IPS-15b (cell line): Measurements from ENCODE around the gene NAGPA.

ENCODE experiments used
- H3K27me3 ChIP-seq: one replicate; pipeline ENCODE4 v1.6.1; 2013; ENCODE audit warnings: low read length; ENCODE audit not compliant: control insufficient read depth, insufficient read depth
- H3K36me3 ChIP-seq: one replicate; pipeline ENCODE4 v1.6.1; 2013; ENCODE audit warnings: low read length; ENCODE audit not compliant: control insufficient read depth, insufficient read depth
- H3K4me1 ChIP-seq: one replicate; pipeline ENCODE4 v1.6.1; 2013; ENCODE audit warnings: mild to moderate bottlenecking, low read length; ENCODE audit not compliant: control insufficient read depth, insufficient read depth
- H3K4me3 ChIP-seq: one replicate; pipeline ENCODE4 v1.5.1; 2013; ENCODE audit warnings: low read depth, low read length
- H3K9ac ChIP-seq: one replicate; pipeline ENCODE4 v1.6.1; 2013; ENCODE audit warnings: low read depth, mild to moderate bottlenecking, low read length
- H3K9me3 ChIP-seq: one replicate; pipeline ENCODE4 v1.6.1; 2013; ENCODE audit warnings: mild to moderate bottlenecking, low read length; ENCODE audit not compliant: control insufficient read depth, insufficient read depth

Gene NAGPA

GRCh38 chr16:5070431-5071186 is 36.9 kb upstream of the NAGPA start:
- Histone ChIP-seq H3K9me3 (no peaks in the 10 kb centered on the region), H3K4me1 (no peaks in the 10 kb centered on the region), H3K9ac (no peak overlapping the region), H3K36me3 (peaks cover 5% of the 10 kb centered on the region), H3K27me3 (no peaks in the 10 kb centered on the region), H3K4me3 (no peak overlapping the region)

- Histone ChIP-seq H3K27me3 (no peaks in the 10 kb centered on the region), H3K4me3 (no peak overlapping the region), H3K9ac (no peak overlapping the region), H3K36me3 (no peaks in the 10 kb centered on the region), H3K9me3 (no peaks in the 10 kb centered on the region), H3K4me1 (no peaks in the 10 kb centered on the region)
Observed at GRCh38 chr16:5069854-5070253, 36.1 kb upstream of the NAGPA start.

GRCh38 chr16:5069048-5069447 is 35.3 kb upstream of the NAGPA start:
- Histone ChIP-seq H3K4me1 (no peaks in the 10 kb centered on the region), H3K36me3 (no peaks in the 10 kb centered on the region), H3K9me3 (no peaks in the 10 kb centered on the region), H3K27me3 (no peaks in the 10 kb centered on the region), H3K4me3 (no peak overlapping the region), H3K9ac (no peak overlapping the region)

- no peaks in the 10 kb centered on the region for H3K27me3 ChIP-seq
- H3K9ac ChIP-seq, result no peak overlapping the region
- H3K9me3 ChIP-seq, result no peaks in the 10 kb centered on the region
- no peak overlapping the region for H3K4me3 ChIP-seq
- H3K36me3 ChIP-seq, result no peaks in the 10 kb centered on the region
- no peaks in the 10 kb centered on the region for H3K4me1 ChIP-seq
Observed at GRCh38 chr16:5066511-5066910, 32.8 kb upstream of the NAGPA start.

- Histone ChIP-seq H3K4me3 (no peak within 1 kb of the TSS), H3K9ac (no peak within 1 kb of the TSS), H3K4me1 (no peaks in the 10 kb centered on the region), H3K27me3 (no peaks in the 10 kb centered on the region), H3K9me3 (no peaks in the 10 kb centered on the region), H3K36me3 (no peaks in the 10 kb centered on the region)
Observed at GRCh38 chr16:5065813-5066212, 32.1 kb upstream of the NAGPA start, which contains the start of gene C16orf89. Gene C16orf89, minus strand, starts transcription at chr16:5065956. Its CDS starts 48 bp downstream, at chr16:5065908.

GRCh38 chr16:5065326-5065725 is 31.6 kb upstream of the NAGPA start:
- Histone ChIP-seq H3K36me3 (no peaks in the 10 kb centered on the region), H3K9me3 (no peaks in the 10 kb centered on the region), H3K9ac (no peak overlapping the region), H3K4me3 (no peak overlapping the region), H3K4me1 (peaks cover under 1% of the 10 kb centered on the region), H3K27me3 (no peaks in the 10 kb centered on the region)

- no peak overlapping the region for H3K9ac ChIP-seq
- H3K4me1 ChIP-seq, result peaks cover 2% of the 10 kb centered on the region
- no peaks in the 10 kb centered on the region for H3K36me3 ChIP-seq
- no peaks in the 10 kb centered on the region for H3K9me3 ChIP-seq
- no peak overlapping the region for H3K4me3 ChIP-seq
- H3K27me3 ChIP-seq, result no peaks in the 10 kb centered on the region
Observed at GRCh38 chr16:5064915-5065314, 31.2 kb upstream of the NAGPA start.

- Histone ChIP-seq H3K4me3 (no peak overlapping the region), H3K9me3 (no peaks in the 10 kb centered on the region), H3K27me3 (no peaks in the 10 kb centered on the region), H3K9ac (no peak overlapping the region), H3K36me3 (no peaks in the 10 kb centered on the region), H3K4me1 (peaks cover 2% of the 10 kb centered on the region)
Observed at GRCh38 chr16:5062790-5063765, 29.3 kb upstream of the NAGPA start.

GRCh38 chr16:5062051-5062450 is 28.3 kb upstream of the NAGPA start:
- H3K27me3 ChIP-seq, result no peaks in the 10 kb centered on the region
- H3K9me3 ChIP-seq, result no peaks in the 10 kb centered on the region
- no peak overlapping the region for H3K4me3 ChIP-seq
- no peaks in the 10 kb centered on the region for H3K36me3 ChIP-seq
- peaks cover 2% of the 10 kb centered on the region for H3K4me1 ChIP-seq
- H3K9ac ChIP-seq, result no peak overlapping the region

GRCh38 chr16:5060073-5060641 is 26.4 kb upstream of the NAGPA start:
- Histone ChIP-seq H3K9me3 (no peaks in the 10 kb centered on the region), H3K36me3 (no peaks in the 10 kb centered on the region), H3K27me3 (no peaks in the 10 kb centered on the region), H3K9ac (no peak overlapping the region), H3K4me1 (peaks cover 2% of the 10 kb centered on the region), H3K4me3 (no peak overlapping the region)

- H3K9me3 ChIP-seq, result no peaks in the 10 kb centered on the region
- H3K4me1 ChIP-seq, result peaks cover 2% of the 10 kb centered on the region
- H3K4me3 ChIP-seq, result no peak overlapping the region
- H3K9ac ChIP-seq, result no peak overlapping the region
- H3K27me3 ChIP-seq, result no peaks in the 10 kb centered on the region
- H3K36me3 ChIP-seq, result no peaks in the 10 kb centered on the region
Observed at GRCh38 chr16:5059386-5060072, 25.8 kb upstream of the NAGPA start.
